Activated CD8-positive, alpha-beta memory T cell treated with anti-CD3 and anti-CD28 coated beads, Interleukin-2, amount 50 U/mL, for 1 hour (primary cell): ENCODE results near the gene RECQL.
"Not testable (repeated sequence)": the region's sequence is repeated elsewhere in the genome, so short reads cannot be mapped to it uniquely, and the experiment has no call there.

Source experiments
- DNase-seq: peaks from one replicate; pipeline ENCODE4 v3.0.0-alpha.2; 2020; ENCODE audit errors: extremely low read depth

The RECQL gene

DNA sequence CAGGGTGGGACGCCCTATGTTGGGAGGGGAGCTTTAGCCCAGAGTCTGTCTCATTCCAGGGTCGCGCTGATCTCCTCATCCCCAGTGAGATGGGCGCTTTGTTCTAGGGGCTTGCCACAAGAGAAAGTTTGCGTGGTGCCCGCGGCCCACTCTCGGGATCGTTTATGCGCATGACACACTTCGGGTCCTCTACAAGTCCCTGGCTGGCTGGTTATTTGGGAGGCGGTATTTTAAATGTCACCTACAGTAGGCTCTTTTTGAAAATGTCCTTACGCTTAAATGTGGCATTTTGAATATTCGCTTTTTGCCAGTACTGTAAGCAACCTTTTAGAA lies 695 bp upstream of the RECQL start:
- peak; percentile 5 for DNase-seq

DNA sequence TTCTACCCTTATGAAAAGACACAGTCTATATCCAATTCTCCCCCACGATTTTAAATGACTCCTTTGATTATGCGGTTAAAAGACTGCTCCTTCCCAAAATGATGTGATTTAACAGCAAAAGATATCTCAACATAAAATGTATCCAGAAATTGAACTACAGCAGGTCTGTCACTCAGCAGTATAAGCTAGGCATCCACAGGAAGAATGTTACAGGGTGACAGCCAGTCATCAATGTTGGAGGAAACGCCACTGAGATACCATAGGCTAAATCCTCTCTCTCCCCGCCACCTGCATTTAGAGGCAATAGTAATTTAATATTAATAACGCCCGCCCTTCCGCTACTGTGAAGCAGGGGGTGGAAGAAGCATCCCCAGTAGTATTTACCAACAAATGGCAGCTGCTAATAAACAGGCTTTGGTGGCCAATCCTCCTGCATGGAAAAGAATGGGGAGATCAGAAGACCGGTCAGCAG lies 613 bp downstream of the RECQL start:
- no peak for DNase-seq

DNA sequence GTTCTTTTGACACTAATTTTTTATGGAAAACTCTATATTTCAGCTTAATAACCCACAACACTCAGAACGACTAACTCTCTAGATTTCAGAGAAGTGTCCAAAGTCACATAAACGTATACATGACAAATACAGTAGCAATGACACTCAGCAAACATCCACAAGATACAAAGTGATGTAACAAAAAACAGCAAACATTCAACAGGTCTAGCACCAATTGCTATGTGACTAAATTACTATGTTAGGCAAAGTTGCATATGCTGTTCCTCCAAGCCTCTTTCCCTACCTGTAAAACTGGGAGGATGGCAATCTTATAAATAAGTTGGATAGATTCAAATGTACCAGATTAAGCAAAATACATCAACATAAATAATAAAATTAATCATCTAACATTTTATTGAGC lies 1.7 kb downstream of the RECQL start:
- DNase-seq, result no peak

DNA sequence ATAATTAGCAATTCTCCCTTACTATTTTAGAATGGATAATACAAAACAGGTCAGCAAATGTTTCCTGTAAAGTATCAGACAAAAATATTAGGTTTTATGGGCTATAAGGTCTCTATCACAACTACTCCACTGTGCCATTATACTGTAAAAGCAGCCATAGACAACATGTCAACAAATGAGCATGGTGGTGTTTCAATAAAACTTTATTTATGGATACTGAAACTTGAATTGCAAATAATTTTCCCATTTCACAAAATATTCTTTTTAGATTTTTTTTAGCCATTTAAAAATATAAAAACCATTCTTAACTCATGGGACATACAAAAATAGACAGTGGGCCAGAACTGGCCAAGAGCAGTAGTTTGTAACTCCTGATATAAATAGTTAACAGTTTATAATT lies 15.4 kb downstream of the RECQL start:
- DNase-seq, result no peak

DNA sequence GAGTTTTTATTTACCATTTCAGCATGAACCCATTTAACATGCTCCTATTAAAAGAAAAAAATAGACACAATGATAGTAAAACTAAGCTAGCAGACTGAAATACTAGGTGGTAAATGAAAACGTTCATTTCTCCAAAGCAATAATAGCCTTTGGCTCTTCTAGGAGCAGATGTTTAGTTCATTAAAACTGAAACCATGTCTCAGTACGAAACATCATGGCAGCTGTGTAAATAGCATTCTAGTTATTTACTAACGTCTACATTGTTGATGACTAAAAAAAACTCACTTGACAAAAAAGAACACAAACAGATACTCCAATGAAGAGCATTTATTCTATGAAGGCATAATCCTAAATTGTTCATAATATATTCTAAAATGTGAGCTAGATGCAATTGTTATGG lies 17.9 kb downstream of the RECQL start:
- no peak for DNase-seq

DNA sequence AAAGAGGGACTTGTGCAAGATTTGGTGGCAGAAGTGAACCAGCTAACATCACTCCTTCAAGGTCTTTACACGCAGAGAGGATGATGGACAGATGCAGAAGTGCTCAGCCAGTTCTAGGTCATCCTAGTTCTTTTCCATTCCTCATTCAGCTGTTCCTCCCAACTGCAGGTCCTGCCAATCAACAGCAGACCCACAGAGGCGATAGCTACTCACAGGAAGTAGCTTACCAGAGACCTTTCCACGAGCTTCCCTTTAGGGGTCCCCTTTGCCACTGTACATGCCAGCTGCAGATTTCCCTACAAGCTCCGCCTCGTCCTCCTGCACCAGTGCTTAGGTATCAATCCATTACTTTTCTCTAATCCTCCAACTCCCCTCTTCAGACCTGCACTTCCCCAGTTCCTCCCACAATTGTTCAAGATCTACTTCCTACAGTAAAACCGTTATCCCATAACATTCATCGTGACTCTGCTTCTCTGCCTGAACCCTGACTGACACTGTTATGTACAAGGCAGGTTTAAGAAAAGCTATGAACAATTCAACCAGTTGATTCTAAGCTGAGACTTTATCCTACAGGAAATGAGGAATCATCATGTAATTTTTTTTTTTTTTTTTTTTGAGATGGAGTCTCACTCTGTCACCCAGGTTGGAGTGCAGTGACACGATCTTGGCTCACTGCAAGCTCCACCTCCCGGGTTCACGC lies 22.5 kb downstream of the RECQL start:
- DNase-seq, result no peak

DNA sequence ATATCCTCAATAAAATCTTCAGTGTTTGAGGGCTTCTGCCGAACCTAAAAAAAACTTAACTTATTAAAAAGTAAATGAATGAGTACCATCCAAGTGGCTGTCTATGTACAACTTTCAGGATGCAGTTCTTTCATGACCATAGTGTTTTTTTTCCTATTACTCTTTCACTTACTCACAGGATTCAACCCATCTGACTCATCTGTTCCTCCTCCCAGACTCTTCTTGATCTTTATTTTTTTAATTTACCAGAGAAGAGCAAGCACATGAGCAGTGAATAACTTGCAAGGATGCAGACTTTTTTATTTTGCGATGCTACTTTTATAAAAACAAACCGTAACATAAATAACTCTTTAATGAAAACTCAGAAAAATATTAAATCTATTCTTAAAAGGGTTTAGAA lies 24.5 kb downstream of the RECQL start:
- DNase-seq, result no peak

DNA sequence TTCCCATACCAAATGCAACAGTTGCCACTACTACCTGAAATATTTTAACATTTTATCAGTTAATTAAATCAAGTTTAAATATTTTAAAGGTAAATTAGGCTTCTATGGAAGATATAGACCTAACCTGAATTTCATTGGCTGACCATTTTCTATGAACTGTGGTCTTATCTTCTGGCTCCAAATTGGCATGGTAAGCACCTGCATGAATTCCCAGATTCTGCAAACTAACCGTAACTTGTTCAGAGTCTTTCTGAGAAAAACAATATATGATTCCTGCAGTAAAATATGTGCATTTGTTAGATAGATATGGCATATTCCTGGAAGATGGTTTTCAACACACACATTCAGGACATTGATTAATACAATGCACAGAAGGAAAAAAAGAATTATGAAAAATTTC lies 25.9 kb downstream of the RECQL start:
- no peak for DNase-seq

DNA sequence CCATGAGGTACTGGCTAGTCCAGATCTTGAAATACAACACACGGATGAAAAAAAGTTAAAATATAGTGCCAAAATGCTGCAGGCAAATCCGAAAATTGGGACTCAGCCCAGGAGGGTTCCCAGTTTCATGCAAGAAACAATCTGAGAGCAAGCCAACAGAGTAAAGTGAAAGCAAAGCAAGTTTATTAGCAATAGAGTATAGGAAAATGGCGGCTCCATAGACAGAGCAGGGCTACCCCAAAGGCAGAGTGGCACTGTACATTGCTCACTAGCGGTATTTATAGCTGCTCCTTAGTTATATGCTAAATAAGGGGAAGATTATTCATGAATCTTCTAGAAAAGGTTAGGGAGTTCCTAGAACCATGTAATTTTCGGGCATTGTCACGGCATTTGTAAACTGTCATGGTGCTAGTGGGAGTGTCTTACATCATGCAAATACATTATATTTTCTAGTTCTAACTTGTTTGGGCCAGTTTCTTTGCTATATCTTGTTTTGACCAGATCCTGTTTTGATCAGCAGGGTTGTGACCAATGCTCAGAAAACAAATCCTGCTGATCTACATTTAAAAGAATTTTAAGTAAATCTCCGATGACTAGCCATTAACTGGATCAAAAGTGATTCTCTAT lies 29.1 kb downstream of the RECQL start:
- DNase-seq, result no peak

DNA sequence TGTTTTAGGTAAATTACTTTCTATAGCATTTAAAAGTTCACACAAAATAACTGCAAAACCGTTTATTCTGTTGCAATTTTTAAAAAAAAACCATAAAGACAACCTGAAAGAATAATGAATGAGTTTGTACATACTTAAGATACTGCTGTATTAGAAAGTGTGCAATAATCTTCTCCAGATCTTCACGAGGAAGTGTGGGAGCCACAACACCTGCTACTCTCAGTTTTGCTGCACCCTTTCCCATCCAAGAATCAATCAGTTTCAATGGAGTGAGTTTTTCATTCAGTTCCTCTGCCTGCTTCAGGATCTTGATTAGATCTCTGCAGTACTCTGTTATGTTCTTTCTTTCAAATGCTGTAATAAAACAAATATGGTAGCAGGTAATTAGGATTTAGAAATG lies 30.1 kb downstream of the RECQL start:
- no peak for DNase-seq

DNA sequence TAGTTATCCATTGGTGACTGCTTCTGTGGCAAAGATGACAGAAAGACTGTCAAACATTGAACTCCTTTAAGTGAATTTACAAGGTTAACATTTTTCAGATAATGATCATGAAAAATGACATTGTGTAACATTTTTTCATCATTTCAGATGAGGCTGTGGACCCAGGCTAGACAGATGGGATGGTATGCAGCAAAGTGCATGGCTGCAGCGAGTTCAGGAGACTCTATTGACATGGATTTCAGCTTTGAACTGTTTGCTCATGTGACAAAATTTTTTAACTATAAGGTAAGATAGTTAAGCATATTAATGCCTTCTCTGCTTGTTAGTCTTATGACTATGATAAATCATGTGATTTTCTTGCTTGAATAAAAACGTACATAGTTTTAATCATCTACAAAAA lies 34.1 kb downstream of the RECQL start:
- not testable (repeated sequence) for DNase-seq

DNA sequence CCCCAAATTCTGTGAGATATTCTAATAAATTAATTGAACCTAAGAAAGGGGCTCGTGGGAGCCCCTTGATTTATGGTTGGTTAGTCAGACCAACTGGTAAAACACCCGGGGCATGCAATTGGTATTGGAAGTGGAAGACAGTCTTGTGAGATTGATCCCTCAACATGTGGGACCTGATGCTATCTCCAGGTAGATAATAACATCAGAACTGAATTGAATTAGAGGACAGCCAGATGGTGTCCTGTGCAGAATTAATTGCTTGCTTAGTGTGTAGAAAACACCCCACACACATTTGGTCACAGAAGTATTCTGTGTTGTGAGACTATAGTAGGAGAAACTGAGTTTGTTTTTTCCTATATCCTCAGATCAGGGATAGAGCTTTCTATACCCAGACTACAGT lies 42.0 kb downstream of the RECQL start:
- DNase-seq, result no peak

DNA sequence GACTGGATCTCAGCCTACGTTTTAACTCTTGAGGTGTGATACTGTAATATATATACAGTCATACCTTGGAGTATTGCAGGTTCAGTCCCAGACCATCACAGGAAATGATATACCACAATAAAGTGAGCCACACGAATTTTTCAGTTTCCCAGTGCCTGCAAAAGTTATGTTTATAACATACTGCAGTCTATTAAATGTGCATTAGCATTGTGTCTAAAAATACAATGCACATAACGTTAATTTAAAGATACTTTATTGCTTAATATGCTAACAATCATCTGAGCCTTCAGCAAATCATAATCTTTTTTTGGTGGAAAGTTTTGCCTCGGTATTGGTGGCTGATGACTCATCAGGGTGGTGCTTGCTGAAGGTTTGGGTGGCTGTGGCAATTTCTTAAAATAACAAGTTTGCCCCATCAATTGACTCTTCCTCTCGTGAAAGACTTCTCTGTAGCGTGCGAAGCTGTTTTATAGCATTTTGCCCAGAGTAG lies 45.1 kb downstream of the RECQL start:
- no peak for DNase-seq

DNA sequence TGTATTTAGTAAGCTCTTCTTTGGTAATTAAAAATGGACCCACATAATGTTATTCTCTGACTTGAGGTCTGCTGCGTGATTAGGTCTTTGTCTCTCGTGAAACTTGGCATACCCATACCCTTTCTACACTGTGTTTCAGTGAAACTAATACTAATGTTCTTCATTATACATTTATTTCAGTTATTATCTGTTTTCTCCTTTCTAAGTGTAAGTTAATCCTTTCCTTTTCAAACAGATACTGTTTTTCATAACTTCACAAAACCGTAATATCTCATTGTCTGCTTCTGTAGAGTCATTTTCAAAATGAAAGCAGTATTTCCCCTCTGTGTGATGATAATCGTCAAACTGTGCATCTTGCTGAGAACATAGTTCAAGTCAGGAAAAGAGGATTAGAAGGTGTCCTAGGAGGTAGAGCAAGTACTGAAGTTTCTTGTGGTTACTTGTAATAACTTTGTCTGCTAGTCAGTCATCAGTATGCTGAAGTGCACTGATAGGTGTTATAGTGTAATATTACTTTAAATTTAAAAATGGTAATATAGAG lies 48.1 kb downstream of the RECQL start:
- no peak for DNase-seq

DNA sequence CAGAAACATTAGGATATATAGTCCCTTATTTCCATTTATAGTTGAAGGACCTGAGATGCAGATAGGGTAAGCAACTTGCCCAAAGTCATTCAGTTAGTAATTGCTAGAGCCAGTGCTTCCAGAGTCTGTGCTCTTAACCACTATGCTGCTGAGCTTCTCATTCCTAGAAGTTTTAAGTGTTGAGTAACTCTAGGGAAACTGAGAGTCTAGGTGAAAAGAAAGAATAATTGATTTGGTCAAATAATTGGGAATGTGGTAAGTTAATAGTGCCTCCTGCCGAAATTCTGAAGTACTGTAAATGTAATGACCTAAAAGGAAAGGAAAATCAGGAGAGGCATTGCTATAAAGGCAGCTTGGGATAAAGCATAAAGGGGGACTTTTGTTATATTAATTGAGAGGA lies 49.9 kb downstream of the RECQL start:
- no peak for DNase-seq

DNA sequence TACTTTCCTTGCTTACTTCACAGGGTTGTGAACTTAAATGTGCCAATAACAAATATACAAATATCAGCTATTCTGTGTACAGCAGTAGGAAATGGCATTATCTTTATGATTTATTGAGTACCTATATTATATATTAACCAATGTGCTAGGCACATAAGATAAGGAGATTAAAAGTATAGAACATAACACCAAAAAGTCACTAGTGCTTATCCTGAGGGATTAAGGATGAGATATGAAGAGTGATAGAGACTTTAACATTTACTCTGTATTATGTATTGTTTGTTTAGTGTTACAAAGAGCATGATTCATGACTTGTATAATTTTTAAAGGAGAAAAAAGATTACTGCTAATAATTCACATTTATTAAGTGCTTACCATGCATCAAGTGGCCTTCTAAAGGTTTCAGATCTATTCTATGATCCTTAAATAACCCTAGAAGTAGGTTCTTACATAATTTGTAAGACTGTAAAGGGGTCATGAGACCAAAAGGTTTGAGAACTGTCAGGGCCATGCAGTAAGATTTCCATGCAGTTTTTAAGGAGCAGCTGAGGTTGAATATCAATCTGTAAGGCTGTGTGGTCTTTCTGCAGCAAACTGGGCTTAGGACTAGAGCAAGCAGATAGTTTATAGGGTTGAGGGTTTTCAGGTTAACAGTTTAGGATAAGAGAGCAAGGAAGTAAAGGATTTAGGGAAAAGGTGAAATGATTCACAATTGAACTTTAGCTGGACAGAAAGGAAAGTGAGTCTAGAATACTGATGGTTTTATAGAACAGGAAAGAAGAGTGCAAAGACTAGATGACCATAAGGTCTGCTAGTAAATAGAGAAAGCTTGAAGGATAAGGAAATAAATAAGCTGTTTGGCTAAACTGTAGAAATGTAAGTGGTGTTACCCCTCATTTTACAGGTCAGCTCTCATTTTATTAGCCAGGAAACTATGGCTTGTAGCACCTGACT lies 57.0 kb downstream of the RECQL start:
- no peak for DNase-seq

DNA sequence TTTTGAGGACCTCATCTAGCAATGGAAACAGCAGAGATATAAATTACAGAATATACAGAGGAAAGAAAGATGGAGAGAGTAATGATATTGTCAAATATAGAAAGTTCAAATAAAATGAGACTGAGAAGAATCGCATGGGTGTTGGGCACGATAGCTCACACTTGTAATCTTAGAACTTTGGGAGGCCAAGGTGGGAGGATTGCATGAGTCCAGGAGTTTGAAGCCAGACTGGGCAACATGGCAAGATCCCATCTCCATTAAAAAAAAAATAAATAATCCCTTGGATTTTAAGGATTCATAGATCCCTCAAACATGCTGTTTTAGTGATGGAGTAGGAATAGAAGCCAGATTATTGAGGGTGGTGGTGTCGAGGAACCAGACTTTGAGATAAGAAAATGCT lies 62.1 kb downstream of the RECQL start:
- no peak for DNase-seq

DNA sequence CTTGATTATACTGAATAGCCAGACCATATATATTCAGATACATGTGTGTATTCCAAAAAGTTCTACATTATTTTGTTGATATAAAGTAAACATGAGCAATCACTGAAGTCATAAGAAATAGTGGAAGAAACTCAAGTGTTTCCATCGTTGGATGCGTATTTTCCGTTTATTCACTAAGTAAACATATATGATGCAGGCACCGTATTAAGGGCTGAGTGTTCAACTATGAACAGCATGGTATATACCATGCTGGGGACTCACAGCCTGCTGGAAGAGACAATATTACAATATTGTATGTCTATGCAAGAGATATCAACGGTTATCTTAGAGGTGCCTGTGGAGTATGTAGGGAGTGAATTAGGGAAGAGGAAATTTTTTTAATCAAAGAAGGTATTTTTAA lies 62.8 kb downstream of the RECQL start:
- DNase-seq, result no peak

DNA sequence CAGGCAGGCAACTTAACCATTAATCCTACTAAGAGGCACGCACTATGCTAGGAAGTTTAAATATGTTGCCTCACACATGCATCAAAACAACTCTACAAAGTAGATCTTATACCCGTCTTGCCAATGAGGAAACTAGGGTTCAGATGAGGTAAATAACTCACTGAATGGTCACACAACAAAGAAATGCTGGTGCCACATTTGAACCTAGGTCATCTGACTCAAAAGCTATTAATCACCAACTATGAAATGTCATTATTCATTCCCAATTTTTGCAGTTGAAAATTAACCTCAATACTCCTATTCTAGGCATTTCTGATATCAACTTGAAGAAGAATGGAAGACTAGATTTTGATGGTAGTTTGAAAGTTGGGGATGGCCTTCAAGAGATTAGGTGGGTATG lies 66.7 kb downstream of the RECQL start:
- DNase-seq, result no peak

DNA sequence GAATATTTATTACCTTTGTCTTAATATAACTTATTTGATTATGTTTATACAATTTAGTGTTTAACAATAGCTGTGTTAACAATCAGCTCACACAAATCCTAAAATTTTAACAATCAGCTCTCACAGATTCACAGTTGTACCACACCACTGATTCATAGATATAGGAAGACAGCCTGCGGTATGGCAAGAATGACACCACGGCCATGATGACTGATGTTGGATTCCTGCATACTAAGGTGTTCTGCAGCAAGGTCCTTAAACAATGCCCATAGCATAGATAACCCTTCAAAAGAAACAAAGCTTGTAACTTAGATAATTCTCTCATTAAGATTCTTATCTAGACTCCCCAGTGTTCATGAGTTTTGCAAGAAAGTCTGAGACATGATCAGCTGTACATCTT lies 67.9 kb downstream of the RECQL start:
- no peak for DNase-seq

DNA sequence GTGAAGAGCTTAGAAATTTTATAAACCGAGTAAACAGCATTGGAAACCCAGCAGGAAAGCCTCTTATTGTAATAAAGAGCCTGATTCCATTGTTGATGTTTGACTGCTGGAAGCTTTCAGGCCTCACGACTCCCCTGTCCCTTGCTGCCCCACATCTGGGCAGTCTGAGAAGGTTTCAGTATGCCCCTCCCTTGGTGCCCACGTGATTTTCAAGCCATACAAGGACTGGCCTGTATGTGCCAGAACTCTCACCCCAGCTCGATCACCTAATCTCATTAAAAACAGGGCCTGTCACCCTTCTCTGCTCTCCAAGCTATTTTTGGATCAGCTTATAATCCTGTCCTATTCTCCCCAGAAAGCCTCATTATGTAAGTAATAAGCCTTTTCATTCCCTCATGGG lies 71.4 kb downstream of the RECQL start:
- no peak for DNase-seq

DNA sequence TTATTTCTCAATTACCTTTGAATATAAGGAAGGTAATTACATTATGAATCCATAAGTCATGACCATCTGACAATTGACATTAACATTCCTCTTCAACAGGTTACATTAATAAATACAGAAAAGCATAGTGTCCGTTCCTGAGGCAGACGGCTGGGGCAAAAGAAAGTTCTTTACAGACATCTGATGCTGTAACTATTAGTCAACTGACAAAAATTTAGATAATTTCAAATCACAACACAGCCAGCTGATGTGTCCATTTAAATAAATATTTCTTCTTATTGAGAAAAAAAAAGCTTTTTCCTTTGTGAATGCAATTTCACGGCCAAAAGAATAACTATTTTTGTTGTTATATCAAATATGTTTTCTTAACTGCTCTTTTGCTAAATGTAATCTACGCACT lies 73.2 kb downstream of the RECQL start:
- no peak for DNase-seq
